NCI-H2227 treated with DMSO at 0.1 percent for 48 hours (cell line): ENCODE data around the gene HLA-A.
"Not testable (repeated sequence)": the region's sequence is repeated elsewhere in the genome, so short reads cannot be mapped to it uniquely, and the experiment has no call there.

Experiments
- DNase-seq: peaks from one replicate; lab custom pipeline; 2025; lab: John Stamatoyannopoulos, UW

Gene HLA-A

GRCh38 chr6:29963697-29964096, 21.4 kb downstream of the HLA-A start:
- DNase-seq, result not testable (repeated sequence)

GRCh38 chr6:29964518-29964886, 22.2 kb downstream of the HLA-A start:
- DNase-seq, result no peak

DNA sequence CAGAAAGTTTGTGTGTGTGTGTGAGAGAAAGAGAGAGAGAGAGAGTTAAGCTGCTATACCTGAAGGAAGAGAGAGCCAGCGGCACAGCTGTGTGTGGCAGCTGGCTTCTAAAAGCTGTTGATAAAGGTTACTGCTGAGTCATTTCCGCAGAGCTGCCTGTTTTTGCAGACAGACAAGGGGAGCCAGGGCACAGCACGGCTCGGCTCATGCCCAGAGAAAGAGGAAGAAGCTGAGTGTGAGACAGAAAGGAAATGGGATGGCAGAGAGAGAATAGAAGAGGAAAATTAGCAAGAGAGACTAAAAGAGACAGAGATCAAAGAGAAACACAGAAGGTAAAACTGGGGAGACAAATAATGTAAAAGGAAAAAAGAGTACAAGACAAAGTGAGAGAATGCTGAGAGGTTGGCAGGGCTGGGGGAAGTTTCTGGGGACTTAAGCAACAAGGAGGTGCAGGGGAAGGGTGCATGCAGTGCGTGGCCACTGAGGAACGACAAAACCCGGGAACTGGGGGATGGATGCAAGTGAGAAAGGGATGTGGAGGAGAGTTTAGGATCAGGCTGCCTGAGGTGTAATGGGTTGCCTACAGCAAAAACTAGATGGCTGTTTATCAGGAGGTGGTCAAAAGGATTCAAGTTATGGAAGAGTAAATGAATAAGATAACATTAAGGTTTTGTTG, 22.7 kb downstream of the HLA-A start:
- DNase-seq, result peak; percentile 65

GRCh38 chr6:29965563-29965872, 23.2 kb downstream of the HLA-A start:
- DNase-seq, result no peak

- DNase-seq, result peak; percentile 51
Observed at GRCh38 chr6:29965873-29966601, 23.7 kb downstream of the HLA-A start.

GRCh38 chr6:29967379-29968010, 25.2 kb downstream of the HLA-A start:
- no peak for DNase-seq

DNA sequence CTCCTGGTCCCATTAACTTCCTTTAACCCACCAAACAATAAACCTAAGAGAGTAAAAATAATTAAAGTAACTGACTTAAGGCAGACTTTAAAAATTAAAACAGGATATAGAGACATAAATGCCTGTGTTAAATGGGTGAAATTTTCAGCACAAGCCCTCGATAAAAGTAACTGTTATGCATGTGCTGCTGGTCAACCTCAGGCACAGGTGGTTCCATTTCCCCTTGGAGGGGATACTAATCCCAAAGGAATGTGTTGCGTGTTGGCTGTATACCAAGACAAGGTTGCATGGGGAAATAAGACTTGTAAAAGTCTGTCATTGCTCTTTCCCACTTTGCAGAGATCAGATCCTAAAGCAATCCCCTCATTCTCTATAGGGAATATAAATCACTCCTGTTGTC, 25.8 kb downstream of the HLA-A start:
- no peak for DNase-seq

- DNase-seq, result no peak
Observed at GRCh38 chr6:29968905-29969304, 26.6 kb downstream of the HLA-A start.

- DNase-seq, result no peak
Observed at GRCh38 chr6:29970711-29971110, 28.4 kb downstream of the HLA-A start.

GRCh38 chr6:29974901-29975560, 32.7 kb downstream of the HLA-A start:
- no peak for DNase-seq

DNA sequence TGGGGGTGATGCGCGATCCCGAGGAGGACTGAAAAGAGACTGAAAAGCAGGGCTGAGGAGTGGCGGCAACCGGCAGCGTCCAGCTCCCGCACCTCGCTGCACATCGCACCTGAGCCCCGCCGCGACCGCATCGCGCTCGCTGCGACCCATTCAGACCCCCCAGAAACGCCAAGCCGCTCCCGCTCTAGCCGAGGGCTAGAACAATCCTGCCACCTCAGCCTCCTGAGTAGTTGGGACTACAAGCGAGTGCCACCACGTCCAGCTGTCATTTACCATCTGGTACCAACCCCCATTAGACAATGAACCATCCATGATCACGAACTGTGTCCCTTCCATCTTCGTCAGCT, 33.2 kb downstream of the HLA-A start:
- DNase-seq, result no peak

GRCh38 chr6:29976253-29976587, 33.9 kb downstream of the HLA-A start:
- no peak for DNase-seq

DNA sequence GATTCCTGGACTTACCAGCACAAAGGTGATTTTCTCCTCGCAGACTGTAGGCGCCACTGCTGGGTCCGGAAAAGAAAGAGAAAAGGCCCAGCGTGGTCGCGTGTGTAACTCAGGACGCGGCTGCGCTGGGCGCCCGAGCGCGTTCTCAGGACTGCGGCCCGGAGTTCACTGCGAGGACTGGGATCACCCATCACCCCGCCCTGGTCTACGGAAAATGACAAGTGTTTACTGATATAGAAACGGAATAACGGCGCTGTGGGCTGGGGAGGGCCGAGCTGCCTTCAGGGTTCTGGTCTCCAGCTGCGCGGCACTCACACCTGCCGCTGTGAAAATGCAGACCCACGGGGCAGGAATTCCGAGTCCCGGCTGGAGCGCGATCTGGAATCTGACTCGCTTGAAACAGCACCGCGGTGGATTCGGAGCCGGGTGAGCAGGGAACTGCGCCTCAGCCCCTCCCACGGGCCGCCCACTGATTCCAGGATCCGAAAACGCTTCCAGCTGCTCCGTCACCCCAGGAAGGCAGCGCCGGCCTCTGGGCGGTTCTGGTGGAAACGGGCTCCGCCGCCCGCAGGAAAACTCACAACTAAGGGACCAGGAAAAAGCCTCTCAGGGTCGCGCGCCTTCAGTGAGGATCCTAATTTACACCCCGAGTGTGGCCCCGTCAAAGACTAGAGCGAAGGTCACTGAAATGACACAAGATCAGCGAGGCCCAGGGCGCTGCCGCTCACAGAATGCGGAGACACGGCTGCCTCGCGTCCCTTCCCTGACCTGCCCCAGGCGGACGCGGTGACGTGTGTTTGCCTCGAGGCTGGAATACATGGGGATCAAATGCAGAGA, 34.5 kb downstream of the HLA-A start:
- peak; percentile 56 for DNase-seq

GRCh38 chr6:29977425-29977727, 35.0 kb downstream of the HLA-A start:
- DNase-seq, result no peak

DNA sequence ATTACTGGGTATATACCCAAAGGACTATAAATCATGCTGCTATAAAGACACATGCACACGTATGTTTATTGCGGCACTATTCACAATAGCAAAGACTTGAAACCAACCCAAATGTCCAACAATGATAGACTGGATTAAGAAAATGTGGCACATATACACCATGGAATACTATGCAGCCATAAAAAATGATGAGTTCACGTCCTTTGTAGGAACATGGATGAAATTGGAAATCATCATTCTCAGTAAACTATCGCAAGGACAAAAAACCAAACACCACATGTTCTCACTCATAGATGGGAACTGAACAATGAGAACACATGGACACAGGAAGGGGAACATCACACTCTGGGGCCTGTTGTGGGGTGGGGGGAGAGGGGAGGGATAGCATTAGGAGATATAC, 37.7 kb downstream of the HLA-A start:
- not testable (repeated sequence) for DNase-seq

- no peak for DNase-seq
Observed at GRCh38 chr6:29980511-29980910, 38.2 kb downstream of the HLA-A start.

DNA sequence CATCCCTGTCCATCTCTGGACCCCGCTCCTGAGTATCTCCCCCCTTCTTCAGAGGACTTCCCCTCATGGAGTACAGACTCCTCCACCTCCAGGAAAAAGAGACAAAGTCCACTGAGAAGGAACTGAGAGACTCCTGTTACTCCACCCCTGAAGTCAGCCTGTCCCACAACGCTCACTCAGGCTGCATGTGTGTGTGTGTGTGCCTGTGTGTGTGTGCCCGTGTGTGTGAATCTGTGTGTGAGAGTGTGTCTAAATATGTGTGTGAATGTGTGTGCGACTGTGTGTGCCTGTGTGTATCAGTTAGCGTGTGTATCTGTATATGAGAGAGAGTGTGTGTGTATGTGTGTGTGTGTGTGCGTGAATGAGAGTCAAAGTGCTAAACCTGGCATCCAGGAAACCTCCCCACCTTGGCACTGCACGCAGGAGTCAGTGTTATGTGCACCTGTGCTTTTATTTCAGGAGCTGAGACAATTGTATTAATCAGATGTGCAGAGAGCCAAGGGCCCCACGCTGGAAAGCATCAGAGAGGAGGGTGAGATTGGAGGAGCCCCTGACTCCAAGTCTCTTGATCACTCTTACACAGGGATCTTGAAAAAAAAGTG, 39.0 kb downstream of the HLA-A start:
- no peak for DNase-seq

DNA sequence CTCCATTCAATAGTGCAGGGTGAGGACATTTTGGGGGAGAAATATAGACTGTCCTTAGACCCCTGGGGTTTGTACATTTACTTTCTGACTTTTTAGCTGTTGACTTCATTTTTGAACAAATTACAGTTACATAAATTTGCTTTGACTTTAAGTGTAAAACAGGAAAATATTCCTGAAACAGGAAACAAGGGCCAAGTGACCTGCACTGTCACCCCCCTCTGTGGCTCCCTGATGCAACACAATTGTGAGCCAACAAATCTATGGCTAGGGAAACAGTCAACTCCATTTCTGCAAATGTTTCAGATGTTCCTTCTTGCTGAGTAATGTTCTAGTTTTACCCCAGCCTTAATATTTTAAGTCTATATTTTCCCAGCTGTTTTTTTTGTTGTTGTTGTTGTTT, 39.8 kb downstream of the HLA-A start:
- no peak for DNase-seq

- DNase-seq, result no peak
Observed at GRCh38 chr6:29984232-29984631, 41.9 kb downstream of the HLA-A start.

DNA sequence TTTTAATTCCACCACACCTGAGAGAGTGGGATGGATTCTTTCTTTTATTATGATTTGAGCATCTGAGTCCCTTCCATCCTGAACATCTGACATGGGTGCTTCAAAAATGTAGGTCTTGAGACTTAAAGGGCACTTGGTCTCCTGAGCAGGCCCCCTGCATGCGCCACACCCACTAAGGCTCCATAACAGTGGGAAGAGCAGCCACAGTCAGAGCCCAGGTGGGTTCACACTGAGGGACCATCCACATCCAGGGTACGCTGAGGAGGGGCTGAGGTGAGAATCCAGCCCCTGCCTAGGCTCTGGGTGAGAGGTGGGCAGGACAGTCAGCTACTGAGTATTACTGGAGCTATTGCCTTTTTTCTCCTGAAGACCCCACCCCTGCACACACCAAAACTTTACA, 42.7 kb downstream of the HLA-A start:
- DNase-seq, result no peak

DNA sequence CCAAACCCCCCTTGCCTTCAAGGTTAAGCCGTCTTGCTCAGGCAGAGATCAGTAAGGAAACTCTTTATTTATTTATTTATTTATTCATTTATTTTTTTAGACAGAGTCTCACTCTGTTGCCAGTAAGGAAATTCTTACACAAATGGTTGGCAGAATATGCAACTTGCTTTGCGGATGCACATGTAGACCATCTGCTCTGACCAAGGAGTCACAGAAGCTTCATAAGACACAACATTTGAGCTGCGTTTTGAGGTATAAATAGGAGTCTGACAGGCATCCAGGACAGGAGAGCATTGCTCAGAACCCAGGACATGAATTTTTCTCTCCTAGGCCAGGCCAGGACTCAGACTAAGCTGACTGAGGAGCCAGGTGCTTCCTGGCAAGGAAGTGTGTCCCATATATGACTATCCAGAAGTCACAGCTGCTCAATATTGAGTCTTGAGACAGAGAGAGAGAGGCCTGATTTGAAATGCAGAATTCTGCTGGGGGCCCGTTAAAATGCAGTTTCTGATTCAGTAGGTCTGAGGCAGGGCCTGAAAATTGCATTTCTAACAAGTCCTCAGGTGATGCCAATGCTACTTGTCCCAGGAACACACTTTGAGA, 43.9 kb downstream of the HLA-A start:
- no peak for DNase-seq

DNA sequence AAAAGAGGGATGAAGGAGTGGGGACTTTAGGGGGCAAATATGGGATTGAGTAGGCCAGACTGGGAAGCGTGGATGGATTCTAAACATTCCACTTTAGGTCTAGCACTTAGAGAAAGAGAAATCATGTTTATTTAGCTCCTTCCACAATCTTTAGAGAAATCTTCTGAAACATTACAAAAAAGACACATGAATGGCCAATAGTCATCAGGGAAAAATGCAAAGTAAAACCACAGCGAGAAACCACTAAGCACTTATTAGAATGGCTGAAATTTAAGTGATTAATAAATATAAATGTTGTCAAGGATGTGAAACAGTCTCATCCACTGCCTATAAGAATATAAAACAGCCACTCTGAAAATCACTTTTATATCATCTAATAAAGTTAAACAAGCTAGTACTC, 46.9 kb downstream of the HLA-A start:
- no peak for DNase-seq
